Caco-2 (cell line): ENCODE data around the gene LRP1B. TPM values are rescaled to one million over a fixed set of nuclear protein-coding genes. Genes with fewer than 3 reads are reported as not detected.

Source experiments
- BruUV-seq: library from RNA; stranded (reverse); fragments of 400-500 nt; replicated peaks from 2 replicates; lab custom pipeline; 2021; lab: Mats Ljungman, UMichigan
- CTCF ChIA-PET: fragments of 300-600 bp; sonication (Branson Sonifier 250); formaldehyde crosslinking; loops from one replicate; lab custom pipeline; 2022; ENCODE audit warnings: antibody characterized with exemption; lab: Charles Lee
- POLR2A ChIA-PET: fragments of 300-600 bp; sonication (Branson Sonifier 250); formaldehyde crosslinking; loops from one replicate; lab custom pipeline; 2022; ENCODE audit warnings: antibody characterized with exemption; lab: Charles Lee
- DNase-seq, 2 experiments: peaks; one replicate each; pipeline versions ENCODE4 v3.0.0 to v3.0.0-alpha.2; 2020 to 2022
- H3K27me3 ChIP-seq: replicated peaks from 2 replicates; pipeline ENCODE4 v1.6.0; 2011; ENCODE audit warnings: low read length; ENCODE audit not compliant: control insufficient read depth, insufficient read depth
- H3K36me3 ChIP-seq: 2 replicates; pipeline ENCODE4 v1.5.1; 2011; ENCODE audit warnings: low read length; ENCODE audit not compliant: control insufficient read depth, insufficient read depth
- H3K4me1 ChIP-seq: fragments of 250-450 bp; sonication (Bioruptor Pico); 2 replicates; pipeline ENCODE4 v1.5.1; 2020; ENCODE audit warnings: mild to moderate bottlenecking
- H3K4me3 ChIP-seq: 2 replicates; pipeline ENCODE4 v1.5.1; 2011; ENCODE audit warnings: low read depth, mild to moderate bottlenecking, control low read depth, low read length
- H3K9me3 ChIP-seq: fragments of 250-450 bp; sonication (Bioruptor Pico); 2 replicates; pipeline ENCODE4 v1.5.1; 2020; ENCODE audit warnings: mild to moderate bottlenecking, moderate library complexity
- H3K27ac Mint-ChIP-seq: one replicate; pipeline ENCODE4 v1.8.0; 2022; ENCODE audit warnings: mixed read lengths; ENCODE audit not compliant: unreplicated experiment
- H3K27me3 Mint-ChIP-seq: one replicate; pipeline ENCODE4 v1.8.0; 2022; ENCODE audit warnings: mixed read lengths; ENCODE audit not compliant: insufficient read depth, unreplicated experiment
- H3K36me3 Mint-ChIP-seq: one replicate; pipeline ENCODE4 v1.8.0; 2022; ENCODE audit warnings: mild to moderate bottlenecking, mixed read lengths; ENCODE audit not compliant: insufficient read depth, unreplicated experiment
- H3K4me1 Mint-ChIP-seq: one replicate; pipeline ENCODE4 v1.8.0; 2022; ENCODE audit warnings: low read depth, mixed read lengths; ENCODE audit not compliant: unreplicated experiment
- H3K4me3 Mint-ChIP-seq: one replicate; pipeline ENCODE4 v1.8.0; 2022; ENCODE audit warnings: mild to moderate bottlenecking, moderate library complexity, mixed read lengths; ENCODE audit not compliant: unreplicated experiment
- H3K9me3 Mint-ChIP-seq: one replicate; pipeline ENCODE4 v1.8.0; 2022; ENCODE audit warnings: mixed read lengths; ENCODE audit not compliant: unreplicated experiment
- intact Hi-C: fragments of 100-400 bp; cut with micrococcal nuclease; formaldehyde crosslinking; loops from one replicate; pipeline ENCODE4 v1.10.0; 2022; ENCODE audit not compliant: unreplicated experiment
- total RNA-seq: library from RNA; stranded (reverse); gene quantifications from 2 replicates; pipeline ENCODE4 v1.2.3, GENCODE V29; 2022
- TF ChIP-seq, protein P1 (sequence below), 2 experiments: fragments of 200-600 bp in 1 of 2; IDR thresholded peaks; 1 replicate in 1 of 2; 2 replicates in 1 of 2; pipeline versions ENCODE4 v1.5.1 to v1.8.0; 2011 to 2022; ENCODE audit warnings: antibody characterized with exemption in 1 of 2, control low read depth in 1 of 2, inconsistent platforms in 1 of 2, low read depth in 1 of 2, low read length in 1 of 2, mild to moderate bottlenecking in 1 of 2, moderate library complexity in 1 of 2; ENCODE audit not compliant: insufficient read depth in 1 of 2, severe bottlenecking in 1 of 2, unreplicated experiment in 1 of 2

LRP1B gene
- total RNA-seq, 1 experiment from 2014 or later: not detected

DNA sequence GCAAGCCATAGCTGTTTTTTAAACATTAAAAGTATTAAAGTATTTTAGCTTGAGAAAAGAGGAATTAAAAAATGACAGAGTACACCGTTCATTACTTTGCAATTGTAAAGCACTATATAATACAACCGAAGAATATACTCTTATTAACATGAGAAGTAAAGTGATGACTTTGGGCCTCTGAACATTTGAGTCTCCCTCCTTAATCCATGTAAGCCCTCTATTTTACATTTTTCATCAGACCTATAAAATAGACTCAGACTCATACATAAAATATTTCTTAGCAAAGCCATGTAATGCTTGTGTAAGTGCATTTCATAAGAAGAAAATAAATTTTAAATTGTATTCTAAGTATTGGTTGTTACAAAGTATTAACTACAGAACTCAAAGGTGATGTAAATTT lies 198.6 kb downstream of the LRP1B start:
- ChIA-PET POLR2A (no interaction called here), CTCF (no interaction called here)
- Mint-ChIP-seq H3K27ac (no peak overlapping the region), H3K27me3 (no peaks in the 10 kb centered on the region), H3K9me3 (no peaks in the 10 kb centered on the region), H3K36me3 (no peaks in the 10 kb centered on the region), H3K4me1 (no peaks in the 10 kb centered on the region), H3K4me3 (no peak overlapping the region)
- Histone ChIP-seq H3K9me3 (no peaks in the 10 kb centered on the region), H3K4me3 (no peak overlapping the region), H3K4me1 (no peaks in the 10 kb centered on the region), H3K36me3 (no peaks in the 10 kb centered on the region), H3K27me3 (no peaks in the 10 kb centered on the region)
- no peak for DNase-seq
- intact Hi-C loops: no loop called here
- BruUV-seq: no TSS peak
- TF ChIP-seq, protein P1, sequence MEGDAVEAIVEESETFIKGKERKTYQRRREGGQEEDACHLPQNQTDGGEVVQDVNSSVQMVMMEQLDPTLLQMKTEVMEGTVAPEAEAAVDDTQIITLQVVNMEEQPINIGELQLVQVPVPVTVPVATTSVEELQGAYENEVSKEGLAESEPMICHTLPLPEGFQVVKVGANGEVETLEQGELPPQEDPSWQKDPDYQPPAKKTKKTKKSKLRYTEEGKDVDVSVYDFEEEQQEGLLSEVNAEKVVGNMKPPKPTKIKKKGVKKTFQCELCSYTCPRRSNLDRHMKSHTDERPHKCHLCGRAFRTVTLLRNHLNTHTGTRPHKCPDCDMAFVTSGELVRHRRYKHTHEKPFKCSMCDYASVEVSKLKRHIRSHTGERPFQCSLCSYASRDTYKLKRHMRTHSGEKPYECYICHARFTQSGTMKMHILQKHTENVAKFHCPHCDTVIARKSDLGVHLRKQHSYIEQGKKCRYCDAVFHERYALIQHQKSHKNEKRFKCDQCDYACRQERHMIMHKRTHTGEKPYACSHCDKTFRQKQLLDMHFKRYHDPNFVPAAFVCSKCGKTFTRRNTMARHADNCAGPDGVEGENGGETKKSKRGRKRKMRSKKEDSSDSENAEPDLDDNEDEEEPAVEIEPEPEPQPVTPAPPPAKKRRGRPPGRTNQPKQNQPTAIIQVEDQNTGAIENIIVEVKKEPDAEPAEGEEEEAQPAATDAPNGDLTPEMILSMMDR (IDR thresholded peaks at IDR 0.05; ENCODE audit: insufficient read depth in 1 of 2, low read depth in 1 of 2, low read length in 1 of 2, severe bottlenecking in 1 of 2, unreplicated experiment in 1 of 2): no peak

DNA sequence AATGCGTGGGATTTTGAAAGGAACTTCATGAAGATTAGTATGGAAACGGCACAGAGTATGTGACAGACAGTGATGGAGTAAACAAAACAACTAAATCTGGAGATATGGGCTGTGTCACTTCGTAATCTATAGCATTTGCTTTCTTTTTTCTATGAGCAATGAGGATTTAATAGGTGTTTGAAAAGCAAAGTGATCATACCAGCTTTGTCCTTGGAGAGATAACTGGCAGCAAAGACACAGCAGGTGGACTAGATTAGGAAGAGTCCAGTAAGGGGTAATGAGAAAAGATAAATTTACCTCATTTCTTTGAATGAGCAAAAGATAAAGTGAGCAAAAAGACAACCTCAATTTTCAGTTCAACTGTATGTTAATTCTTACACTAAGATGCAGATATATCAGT lies 199.0 kb downstream of the LRP1B start:
- intact Hi-C loops: no loop called here

DNA sequence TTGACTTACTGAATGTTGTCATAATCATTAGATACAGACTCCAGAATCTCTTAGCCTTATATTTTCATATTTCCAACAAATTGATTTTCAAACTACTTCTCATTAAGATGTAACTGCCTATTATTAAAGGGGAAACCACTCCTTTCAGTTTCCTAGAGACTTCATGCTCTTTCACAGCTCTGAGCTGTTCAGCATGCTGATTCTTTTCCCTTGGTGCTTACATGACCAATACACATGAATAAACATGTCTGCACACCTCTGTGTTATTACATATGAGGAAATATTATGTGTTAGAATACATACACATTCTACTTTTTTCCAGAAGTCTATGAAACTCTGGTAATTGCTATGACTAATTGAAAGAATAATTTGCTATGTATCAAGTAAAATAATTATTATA lies 200.0 kb downstream of the LRP1B start:
- H3K27ac Mint-ChIP-seq: no peak overlapping the region
- intact Hi-C loops: no loop called here
- BruUV-seq: no TSS peak

More for the DNA sequence above, 199.0 kb downstream of the LRP1B start:
- no peaks in the 10 kb centered on the region for H3K4me1 Mint-ChIP-seq
- no peaks in the 10 kb centered on the region for H3K27me3 Mint-ChIP-seq
- no peak for DNase-seq
- Histone ChIP-seq H3K4me1 (no peaks in the 10 kb centered on the region), H3K36me3 (no peaks in the 10 kb centered on the region), H3K4me3 (no peak overlapping the region), H3K9me3 (no peaks in the 10 kb centered on the region), H3K27me3 (no peaks in the 10 kb centered on the region)
- no peak overlapping the region for H3K27ac Mint-ChIP-seq
- H3K9me3 Mint-ChIP-seq: no peaks in the 10 kb centered on the region
- no peak overlapping the region for H3K4me3 Mint-ChIP-seq
- TF ChIP-seq, protein P1 (IDR thresholded peaks at IDR 0.05; ENCODE audit: insufficient read depth in 1 of 2, low read depth in 1 of 2, low read length in 1 of 2, severe bottlenecking in 1 of 2, unreplicated experiment in 1 of 2): no peak
- ChIA-PET POLR2A (no interaction called here), CTCF (no interaction called here)
- H3K36me3 Mint-ChIP-seq: no peaks in the 10 kb centered on the region
- BruUV-seq: no TSS peak

More for the DNA sequence above, 200.0 kb downstream of the LRP1B start:
- ChIA-PET POLR2A (no interaction called here), CTCF (no interaction called here)
- no peak for DNase-seq
- Histone ChIP-seq H3K27me3 (no peaks in the 10 kb centered on the region), H3K9me3 (no peaks in the 10 kb centered on the region), H3K4me3 (no peak overlapping the region), H3K4me1 (no peaks in the 10 kb centered on the region), H3K36me3 (no peaks in the 10 kb centered on the region)
- Mint-ChIP-seq H3K4me1 (no peaks in the 10 kb centered on the region), H3K27me3 (no peaks in the 10 kb centered on the region), H3K4me3 (no peak overlapping the region), H3K9me3 (no peaks in the 10 kb centered on the region), H3K36me3 (no peaks in the 10 kb centered on the region)
- TF ChIP-seq, protein P1 (IDR thresholded peaks at IDR 0.05; ENCODE audit: insufficient read depth in 1 of 2, low read depth in 1 of 2, low read length in 1 of 2, severe bottlenecking in 1 of 2, unreplicated experiment in 1 of 2): no peak
